ENCODE measurements around the gene ABCB9.
A peak's percentile ranks its signal among the peaks of the same experiment; 100 is the strongest.

The ABCB9 gene

DNA sequence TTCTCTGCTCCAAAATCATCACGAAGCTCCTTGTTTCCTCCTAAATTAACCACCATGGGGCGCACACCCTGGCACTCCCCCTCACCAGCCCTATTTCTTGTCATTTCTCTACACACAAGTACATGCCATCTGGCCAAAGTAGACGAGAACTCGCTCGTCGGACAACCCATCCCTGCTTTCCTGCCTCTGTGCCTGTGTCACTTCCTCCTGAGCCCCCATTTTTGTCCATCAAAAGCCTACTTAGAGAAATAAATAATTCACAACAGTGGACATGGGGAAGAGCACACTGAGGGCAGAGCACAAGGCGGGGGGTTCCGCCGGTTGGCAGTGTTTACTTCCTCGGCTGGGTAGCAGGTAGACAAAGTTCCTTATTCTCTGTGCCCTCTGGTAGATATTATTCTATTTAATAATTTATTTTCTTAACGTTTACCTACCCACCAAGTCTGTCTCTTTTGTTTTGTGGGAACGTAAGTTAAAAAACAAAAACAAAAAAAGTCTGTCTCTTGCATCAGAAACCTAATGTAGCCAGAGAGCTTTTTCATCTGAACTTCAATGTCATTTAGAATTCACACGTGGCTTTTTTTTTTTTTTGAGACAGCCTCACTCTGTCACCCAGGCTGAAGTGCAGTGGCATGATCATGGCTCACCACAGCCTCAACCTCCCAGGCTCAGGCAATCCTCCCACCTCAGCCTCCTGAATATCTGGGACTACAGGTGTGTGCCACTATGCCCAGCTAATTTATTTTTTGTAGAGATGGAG is 76.3 kb downstream of the ABCB9 start:
- DNase-seq (ENCODE audit: low read depth, low spot score), result no peak
- no peak overlapping the region for H3K4me3 ChIP-seq (ENCODE audit: low read length)

DNA sequence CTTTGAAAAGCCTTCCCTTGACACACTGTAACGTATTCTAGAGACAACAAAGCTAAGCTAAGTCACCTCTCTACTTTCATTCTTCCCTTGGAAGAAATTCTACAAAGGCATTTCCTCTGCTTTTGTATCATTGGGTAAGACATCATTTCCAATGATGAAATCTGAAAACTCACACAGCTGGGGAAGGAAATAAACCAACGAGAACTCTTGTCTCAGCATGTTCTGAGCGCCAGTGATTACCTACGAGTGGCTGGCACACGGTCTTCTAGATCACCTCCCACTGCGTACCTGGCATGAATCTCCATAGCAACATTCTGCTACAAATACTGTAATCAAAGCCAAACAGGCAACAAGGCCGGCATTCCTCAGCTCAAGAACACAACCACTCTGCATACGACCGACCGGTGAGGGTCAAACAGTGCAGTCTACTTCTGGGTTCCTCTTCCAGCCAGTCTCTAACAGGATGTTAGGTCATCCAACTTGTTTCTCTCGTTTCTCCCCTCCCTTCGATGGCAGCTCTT is 78.0 kb downstream of the ABCB9 start:
- H3K4me3 ChIP-seq (ENCODE audit: low read length), result peak overlapping the region; percentile 45
- DNase-seq (ENCODE audit: low read depth, low spot score), result peak; percentile 70

DNA sequence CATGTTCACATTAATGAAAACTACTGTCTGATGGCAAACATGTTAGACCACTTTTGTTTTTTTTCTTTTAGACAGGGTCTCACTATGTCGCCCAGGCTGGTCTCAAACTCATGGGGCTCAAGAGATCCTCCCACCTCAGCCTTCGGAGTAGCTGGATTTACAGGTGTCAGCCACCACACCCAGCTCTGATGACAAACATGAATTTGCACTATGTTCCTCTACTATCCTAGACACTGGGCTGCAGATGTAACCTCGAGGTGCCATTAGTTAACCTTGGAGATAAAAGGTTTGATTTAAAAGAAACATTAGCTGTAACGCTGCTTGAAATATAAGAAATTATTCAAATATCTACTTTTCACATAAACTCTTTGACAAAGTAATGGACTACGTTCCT is 78.4 kb downstream of the ABCB9 start:
- H3K4me3 ChIP-seq (ENCODE audit: low read length), result peak overlapping the region; percentile 45
- DNase-seq (ENCODE audit: low read depth, low spot score), result peak; percentile 56

DNA sequence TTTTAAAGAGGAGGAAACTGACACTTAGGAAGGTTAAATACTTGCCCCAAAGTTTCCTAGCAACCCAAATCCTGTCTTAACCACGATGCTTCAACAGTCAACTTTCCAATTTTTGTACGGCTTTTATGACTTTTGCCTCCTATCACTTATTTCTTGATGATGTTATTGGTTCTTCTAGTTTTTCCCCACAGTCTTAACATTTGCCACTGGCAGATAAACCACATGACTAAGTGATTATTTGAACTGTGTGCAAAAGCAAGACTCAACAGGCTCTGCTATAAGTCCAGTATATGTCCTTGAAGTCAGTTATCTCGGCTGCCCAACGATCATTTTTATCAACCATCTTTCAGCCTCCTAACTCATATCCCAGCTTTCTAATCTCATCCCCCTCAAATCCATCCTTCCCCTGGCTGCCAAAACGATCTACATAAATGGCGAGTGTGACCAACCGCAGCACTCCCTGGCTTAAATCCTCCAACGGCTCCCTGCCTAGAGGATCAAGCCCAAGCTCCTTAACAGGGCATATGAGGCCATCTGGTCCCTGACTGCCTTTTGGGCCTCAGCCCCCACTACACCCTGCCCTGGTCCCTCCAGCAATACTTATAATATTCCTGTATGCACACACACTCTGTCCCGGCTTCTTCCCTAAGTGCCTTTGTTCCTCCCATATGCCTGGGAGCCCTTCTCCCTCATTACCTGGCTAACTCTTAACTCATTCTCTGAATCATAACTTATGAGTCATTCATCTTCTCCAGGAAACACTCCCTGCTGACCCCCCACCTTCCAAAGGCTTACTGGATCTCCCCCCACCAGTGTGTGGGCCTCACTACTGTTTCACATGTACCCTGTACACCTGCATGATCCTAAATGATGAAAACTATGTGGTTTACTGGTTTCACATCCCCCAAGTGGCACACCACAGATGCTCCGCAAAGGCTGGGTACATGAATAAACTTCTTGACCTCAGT is 79.1 kb downstream of the ABCB9 start:
- peak; percentile 88 for DNase-seq (ENCODE audit: low read depth, low spot score)
- peak overlapping the region; percentile 45 for H3K4me3 ChIP-seq (ENCODE audit: low read length)

DNA sequence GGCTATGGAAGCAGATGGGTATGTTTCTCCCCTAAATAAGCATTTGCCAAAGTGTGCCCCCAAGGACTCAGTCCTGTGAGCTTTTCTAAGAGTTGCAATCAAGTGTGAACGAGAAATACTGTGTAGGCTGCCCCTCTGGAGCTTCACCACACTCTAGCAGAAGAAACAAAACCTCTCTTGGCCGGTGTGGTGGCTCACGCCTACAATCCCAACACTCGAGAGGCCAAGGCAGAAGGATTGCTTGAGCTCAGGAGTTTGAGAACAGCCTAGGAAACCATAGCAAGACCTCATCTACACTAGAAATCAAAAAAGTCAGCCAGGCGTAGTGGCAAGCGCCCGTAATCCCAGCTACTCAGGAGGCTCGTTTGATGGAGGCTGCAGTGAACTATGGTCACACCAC is 80.1 kb downstream of the ABCB9 start:
- H3K4me3 ChIP-seq (ENCODE audit: low read length), result no peak overlapping the region
- DNase-seq (ENCODE audit: low read depth, low spot score), result no peak

DNA sequence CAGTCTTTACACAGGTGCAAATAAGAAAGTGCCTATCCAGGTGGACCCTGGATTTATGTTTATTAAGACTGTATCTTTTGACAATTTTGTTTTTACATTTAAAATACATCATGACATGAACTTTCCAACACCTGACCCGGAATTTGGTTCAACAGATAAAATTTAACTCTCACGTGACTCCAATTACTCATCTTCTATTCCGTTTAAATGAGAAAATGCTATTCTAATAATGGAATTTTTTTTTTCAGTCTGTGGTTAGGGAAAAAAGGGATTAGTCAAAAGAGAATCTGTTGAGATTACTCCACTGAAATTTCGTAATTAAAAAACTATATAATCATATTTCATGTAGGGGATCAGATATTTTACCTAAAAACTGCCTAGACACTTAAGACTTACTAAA is 81.4 kb downstream of the ABCB9 start:
- no peak overlapping the region for H3K4me3 ChIP-seq (ENCODE audit: low read length)
- DNase-seq (ENCODE audit: low read depth, low spot score), result no peak

DNA sequence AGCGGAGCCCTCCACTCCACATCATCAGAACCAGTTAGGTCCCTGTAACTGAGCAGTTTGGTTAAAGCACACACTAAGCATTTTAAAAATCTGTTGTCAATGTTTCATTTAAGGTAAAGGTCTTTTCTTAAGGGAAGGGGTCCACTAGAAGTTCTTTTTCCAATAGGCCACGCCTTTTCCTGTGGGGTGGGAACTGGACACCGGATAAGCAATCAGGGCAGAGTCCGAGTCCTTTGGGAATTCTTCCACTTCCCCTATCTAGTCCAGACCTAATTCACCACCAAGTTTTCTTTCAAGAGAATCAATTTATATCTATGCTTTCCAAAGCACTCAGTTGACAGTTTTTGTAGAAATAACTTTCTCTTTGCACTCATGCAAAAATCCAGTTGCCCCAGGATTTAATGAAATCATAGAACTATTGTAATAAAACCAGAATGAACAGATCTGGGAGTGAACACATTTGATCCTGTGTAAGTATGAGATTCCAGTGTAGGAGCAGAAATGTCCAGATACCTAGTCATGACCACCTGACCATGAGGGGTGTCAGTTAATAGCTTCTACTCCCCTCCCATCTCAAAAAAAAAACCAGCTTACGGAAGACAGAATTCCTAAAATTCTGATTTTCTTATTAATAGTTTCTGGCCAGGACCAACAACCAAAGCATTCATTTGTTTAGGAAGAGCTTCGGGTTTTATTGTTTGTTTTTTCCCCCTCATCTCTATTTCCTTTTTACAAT is 82.0 kb downstream of the ABCB9 start:
- no peak overlapping the region for H3K4me3 ChIP-seq (ENCODE audit: low read length)

DNA sequence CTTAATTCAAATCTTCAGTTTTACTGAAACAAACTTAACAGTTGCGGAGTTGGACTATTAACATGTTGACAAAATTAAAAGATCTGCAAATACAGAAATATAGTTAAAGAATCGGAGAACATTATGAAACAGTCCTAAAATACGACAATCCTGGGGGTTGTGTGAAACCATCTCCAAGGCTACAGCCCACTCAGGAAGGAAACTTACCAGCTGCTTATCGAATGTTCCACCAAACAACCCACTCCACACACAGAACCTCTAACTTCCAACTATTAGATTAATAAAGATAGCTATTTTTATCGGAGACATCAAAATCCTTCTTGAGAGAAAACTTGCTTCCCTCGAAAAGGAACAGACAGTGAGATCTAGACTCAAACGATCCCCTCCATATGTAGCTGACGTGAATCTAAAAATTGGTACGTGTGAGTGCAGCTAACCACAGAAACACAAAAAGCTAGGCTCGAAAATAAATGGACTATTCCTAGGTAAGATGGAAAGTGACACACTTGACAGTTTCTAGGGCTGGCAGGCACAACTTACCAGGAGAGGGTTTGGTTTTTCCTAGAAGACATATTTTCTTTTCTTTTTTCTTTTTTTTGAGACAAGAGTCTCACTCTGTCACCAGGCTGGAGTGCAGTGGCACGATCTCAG is 83.2 kb downstream of the ABCB9 start:
- DNase-seq (ENCODE audit: low read depth, low spot score), result no peak
- H3K4me3 ChIP-seq (ENCODE audit: low read length), result no peak overlapping the region

More for the DNA sequence above, 82.0 kb downstream of the ABCB9 start:
- DNase-seq (ENCODE audit: low read depth, low spot score), result no peak

DNA sequence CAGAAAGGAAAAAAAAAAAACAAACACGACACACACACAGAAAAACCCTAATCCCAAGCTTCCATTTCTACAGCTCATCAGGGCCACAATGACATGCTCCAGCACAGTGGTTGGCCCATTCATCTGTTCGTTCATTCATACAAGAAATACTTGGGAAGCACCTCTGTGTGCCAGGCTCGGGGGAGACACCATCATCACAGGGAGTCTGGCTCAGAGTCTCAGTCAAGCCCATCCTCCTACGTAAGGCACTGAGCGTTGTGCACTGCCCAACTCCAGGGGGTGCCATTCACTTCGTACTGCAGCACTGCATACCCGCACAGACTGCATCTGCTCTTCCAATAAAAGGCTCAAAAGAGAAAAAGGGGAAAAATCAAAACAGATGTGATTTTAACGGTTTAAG is 85.6 kb downstream of the ABCB9 start:
- peak; percentile 62 for DNase-seq (ENCODE audit: low read depth, low spot score)

DNA sequence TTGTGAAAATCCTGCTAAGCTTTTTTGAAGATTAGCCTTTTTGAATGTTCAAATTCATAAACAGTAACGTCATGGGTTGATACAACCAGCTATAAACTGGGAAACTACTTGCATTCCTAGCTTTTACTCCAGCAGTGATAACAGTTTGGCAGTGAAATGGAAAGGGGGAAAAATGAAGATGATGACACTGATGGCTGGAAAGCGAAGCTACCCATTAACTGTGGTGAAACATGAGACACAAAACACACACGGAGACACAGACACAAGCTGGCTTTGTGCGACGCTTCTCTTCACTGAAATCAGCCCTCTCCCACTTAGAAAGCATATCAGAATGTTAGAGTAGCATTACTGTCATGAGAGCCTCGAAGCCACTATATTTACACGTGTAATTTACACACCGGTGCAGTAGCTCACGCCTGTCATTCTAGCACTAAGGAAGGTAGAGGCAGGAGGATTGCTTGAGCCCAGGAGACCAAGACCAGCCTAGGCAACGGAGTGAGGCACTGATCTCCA is 86.1 kb downstream of the ABCB9 start:
- DNase-seq (ENCODE audit: low read depth, low spot score), result no peak
- H3K4me3 ChIP-seq (ENCODE audit: low read length), result no peak overlapping the region

More for the DNA sequence above, 85.6 kb downstream of the ABCB9 start:
- no peak overlapping the region for H3K4me3 ChIP-seq (ENCODE audit: low read length)

Measured in Jurkat, Clone E6-1 (cell line).